IMR-90 (cell line): ENCODE measurements around the gene TBCK. TPM values are rescaled to one million over a fixed set of nuclear protein-coding genes. Genes with fewer than 3 reads are reported as not detected.

ENCODE experiments used
- ATAC-seq: fragments of 200-7000 bp; cut with Tn5 transposase; 2 replicates; pipeline ENCODE4 v1.9.1; 2020; ENCODE audit warnings: low read depth, mild to moderate bottlenecking, moderate library complexity
- BruUV-seq: library from RNA; stranded (reverse); fragments of 400-500 nt; replicated peaks from 2 replicates; lab custom pipeline; 2021; lab: Mats Ljungman, UMichigan
- CTCF ChIA-PET: fragments of 300-600 bp; formaldehyde crosslinking; extraction: SDS; loops from one replicate; lab custom pipeline; 2021; ENCODE audit warnings: antibody characterized with exemption; lab: Yijun Ruan, JAX
- POLR2A ChIA-PET: fragments of 300-600 bp; sonication (Branson Sonifier 250); formaldehyde crosslinking; loops from one replicate; lab custom pipeline; 2022; ENCODE audit warnings: antibody characterized with exemption; ENCODE audit not compliant: unreplicated experiment; lab: Charles Lee
- DNase-seq: peaks from one replicate; pipeline ENCODE4 v3.0.0; 2013
- H2AFZ ChIP-seq: replicated peaks from 2 replicates; pipeline ENCODE3; 2013; ENCODE audit warnings: low read length, mild to moderate bottlenecking; ENCODE audit not compliant: poor library complexity
- H2AK5ac ChIP-seq: 2 replicates; pipeline ENCODE4 v1.6.1; 2013; ENCODE audit warnings: low read depth, low read length, inconsistent platforms
- H2AK9ac ChIP-seq: replicated peaks from 2 replicates; pipeline ENCODE3; 2013; ENCODE audit warnings: mild to moderate bottlenecking, low read depth, low read length, moderate library complexity; ENCODE audit not compliant: poor library complexity
- H2BK120ac ChIP-seq: 2 replicates; pipeline ENCODE4 v1.6.1; 2013; ENCODE audit warnings: low read depth, low read length, inconsistent platforms
- H2BK15ac ChIP-seq: 3 replicates; pipeline ENCODE4 v1.6.1; 2013; ENCODE audit warnings: low read depth, low read length, inconsistent platforms
- H2BK20ac ChIP-seq: 2 replicates; pipeline ENCODE4 v1.6.1; 2013; ENCODE audit warnings: low read depth, mild to moderate bottlenecking, inconsistent platforms, low read length, moderate library complexity
- H2BK5ac ChIP-seq: 2 replicates; pipeline ENCODE4 v1.6.1; 2013; ENCODE audit warnings: mild to moderate bottlenecking, low read depth, low read length, inconsistent platforms; ENCODE audit not compliant: poor library complexity, severe bottlenecking
- H3K14ac ChIP-seq: replicated peaks from 2 replicates; pipeline ENCODE4 v1.6.1; 2013; ENCODE audit warnings: low read depth, low read length, inconsistent platforms
- H3K18ac ChIP-seq: 2 replicates; pipeline ENCODE4 v1.6.1; 2013; ENCODE audit warnings: low read depth, low read length, control low read depth
- H3K23ac ChIP-seq: 2 replicates; pipeline ENCODE4 v1.6.1; 2013; ENCODE audit warnings: low read depth, low read length, inconsistent platforms
- H3K27ac ChIP-seq: 2 replicates; pipeline ENCODE4 v1.5.1; 2013; ENCODE audit warnings: mild to moderate bottlenecking, control low read depth, low read length; ENCODE audit not compliant: insufficient read depth
- H3K27me3 ChIP-seq: 2 replicates; pipeline ENCODE4 v1.6.1; 2013; ENCODE audit warnings: low read length; ENCODE audit not compliant: control insufficient read depth, insufficient read depth
- H3K36me3 ChIP-seq: 2 replicates; pipeline ENCODE4 v1.6.1; 2013; ENCODE audit warnings: low read length, mixed read lengths; ENCODE audit not compliant: control insufficient read depth, insufficient read depth
- H3K4ac ChIP-seq: 2 replicates; pipeline ENCODE4 v1.6.1; 2013; ENCODE audit warnings: low read depth, low read length, inconsistent platforms
- H3K4me1 ChIP-seq: 2 replicates; pipeline ENCODE4 v1.6.1; 2013; ENCODE audit warnings: low read length, mixed read lengths; ENCODE audit not compliant: control insufficient read depth, insufficient read depth
- H3K4me2 ChIP-seq: 2 replicates; pipeline ENCODE4 v1.6.1; 2013; ENCODE audit warnings: low read depth, mild to moderate bottlenecking, control low read depth, low read length, moderate library complexity
- H3K4me3 ChIP-seq: 2 replicates; pipeline ENCODE4 v1.5.1; 2013; ENCODE audit warnings: low read depth, mild to moderate bottlenecking, control low read depth, low read length, moderate library complexity; ENCODE audit not compliant: insufficient read depth
- H3K56ac ChIP-seq: 2 replicates; pipeline ENCODE4 v1.6.1; 2013; ENCODE audit warnings: low read length, inconsistent platforms; ENCODE audit not compliant: insufficient read depth; ENCODE audit errors: extremely low read depth
- H3K79me1 ChIP-seq, 2 experiments: 2 replicates each; pipeline ENCODE4 v1.6.1; 2013; ENCODE audit warnings: low read length in 2 of 2, inconsistent platforms in 1 of 2, low read depth in 1 of 2
- H3K9ac ChIP-seq: 2 replicates; pipeline ENCODE4 v1.6.1; 2013; ENCODE audit warnings: low read depth, low read length, control low read depth
- H3K9me1 ChIP-seq: 2 replicates; pipeline ENCODE4 v1.6.1; 2013; ENCODE audit warnings: low read length, inconsistent platforms; ENCODE audit not compliant: insufficient read depth
- H3K9me3 ChIP-seq: 2 replicates; pipeline ENCODE4 v1.6.1; 2013; ENCODE audit warnings: low read length; ENCODE audit not compliant: control insufficient read depth, insufficient read depth
- H4K20me1 ChIP-seq: 2 replicates; pipeline ENCODE4 v1.6.1; 2013; ENCODE audit warnings: low read length, inconsistent platforms; ENCODE audit not compliant: insufficient read depth
- H4K5ac ChIP-seq: 2 replicates; pipeline ENCODE4 v1.6.1; 2013; ENCODE audit warnings: mild to moderate bottlenecking, low read depth, low read length, control low read depth
- H4K8ac ChIP-seq, 2 experiments: 2 replicates each; pipeline ENCODE4 v1.6.1; 2013; ENCODE audit warnings: low read depth in 2 of 2, low read length in 2 of 2, control low read depth in 1 of 2, inconsistent platforms in 1 of 2
- H4K91ac ChIP-seq: 2 replicates; pipeline ENCODE4 v1.6.1; 2013; ENCODE audit warnings: low read depth, low read length, inconsistent platforms; ENCODE audit not compliant: insufficient read depth
- BHLHE40 ChIP-seq: fragments of 150-350 bp; IDR thresholded peaks from 2 replicates; pipeline ENCODE4 v1.6.1; 2016; ENCODE audit warnings: mild to moderate bottlenecking, low read depth, low read length
- CEBPB ChIP-seq: IDR thresholded peaks from 2 replicates; pipeline ENCODE4 v1.6.1; 2012; ENCODE audit warnings: low read depth, low read length, improper control_type of control experiment
- CHD1 ChIP-seq: IDR thresholded peaks from 2 replicates; pipeline ENCODE4 v1.6.1; 2012; ENCODE audit warnings: low read depth, low read length, improper control_type of control experiment
- CTCF ChIP-seq: conservative IDR thresholded peaks from 2 replicates; pipeline ENCODE4 v1.5.1; 2012; ENCODE audit warnings: mild to moderate bottlenecking, low read depth, low read length, improper control_type of control experiment
- ELK1 ChIP-seq: fragments of 150-350 bp; IDR thresholded peaks from 2 replicates; pipeline ENCODE4 v1.6.1; 2016; ENCODE audit warnings: low read depth, mild to moderate bottlenecking, low read length, moderate library complexity, borderline replicate concordance
- FOS ChIP-seq: fragments of 150-350 bp; IDR thresholded peaks from 2 replicates; pipeline ENCODE4 v1.6.1; 2016; ENCODE audit warnings: low read depth, low read length
- MAFK ChIP-seq: IDR thresholded peaks from 2 replicates; pipeline ENCODE4 v1.6.1; 2012; ENCODE audit warnings: low read depth, low read length, improper control_type of control experiment
- MAZ ChIP-seq: IDR thresholded peaks from 2 replicates; pipeline ENCODE4 v1.6.1; 2012; ENCODE audit warnings: low read depth, mild to moderate bottlenecking, low read length, improper control_type of control experiment, moderate library complexity, borderline replicate concordance
- NFE2L2 ChIP-seq: fragments of 150-350 bp; IDR thresholded peaks from 2 replicates; pipeline ENCODE4 v1.6.1; 2016; ENCODE audit warnings: low read depth, mild to moderate bottlenecking, low read length
- RAD21 ChIP-seq: IDR thresholded peaks from 2 replicates; pipeline ENCODE4 v1.6.1; 2012; ENCODE audit warnings: low read length, improper control_type of control experiment
- RCOR1 ChIP-seq: IDR thresholded peaks from 2 replicates; pipeline ENCODE4 v1.6.1; 2012; ENCODE audit warnings: mild to moderate bottlenecking, low read length, improper control_type of control experiment; ENCODE audit not compliant: insufficient replicate concordance
- RFX5 ChIP-seq: IDR thresholded peaks from 2 replicates; pipeline ENCODE4 v1.8.0; 2012; ENCODE audit warnings: low read depth, mild to moderate bottlenecking, low read length, moderate library complexity
- WGBS, 2 experiments: methylation state at CpG; one replicate each; pipeline versions ENCODE4 v1.1.5 to v1.1.7; 2013; ENCODE audit warnings: missing lambda C conversion rate in 2 of 2; ENCODE audit not compliant: insufficient read length in 1 of 2; ENCODE audit errors: extremely low coverage in 2 of 2; 5-methylcytosine and 5-hydroxymethylcytosine counted together
- dilution Hi-C: fragments of 300-500 bp; cut with HindIII; formaldehyde crosslinking; loops from one replicate; pipeline ENCODE4 v1.14.3; 2018; ENCODE audit warnings: low sequenced_read_pairs; ENCODE audit not compliant: unreplicated experiment
- in situ Hi-C: fragments of 300-500 bp; cut with MboI; formaldehyde crosslinking; loops from 3 replicates; pipeline ENCODE4 v1.14.3; 2019; ENCODE audit warnings: low sequenced_read_pairs, inconsistent platforms, mixed read lengths
- intact Hi-C: fragments of 100-400 bp; cut with micrococcal nuclease; formaldehyde crosslinking; loops from 2 replicates; pipeline ENCODE4 v1.10.0; 2022
- polyA plus RNA-seq, 3 experiments: library from polyadenylated mRNA; depleted of rRNA; stranded (reverse); fragments of >200 nt; gene quantifications; 2 replicates each; pipeline ENCODE4 v1.2.3, GENCODE V29; 2012; ENCODE audit warnings: low replicate concordance in 1 of 3
- total RNA-seq: library from RNA; depleted of rRNA; stranded (reverse); fragments of >200 nt; gene quantifications from 2 replicates; pipeline ENCODE4 v1.2.3, GENCODE V29; 2012
- TF ChIP-seq, protein P1 (sequence below): fragments of 150-350 bp; IDR thresholded peaks from 2 replicates; pipeline ENCODE4 v1.6.1; 2017; ENCODE audit warnings: mild to moderate bottlenecking, antibody characterized with exemption, low read length, low read depth

Gene TBCK
- total and polyA plus RNA-seq, 2 of the 4 experiments (the other 2 are of a cell fraction) = 10.7 to 29.9 TPM

- no TSS peak for BruUV-seq
- TF ChIP-seq CEBPB = no peak
- TF ChIP-seq RAD21 = no peak
- no peak for TF ChIP-seq BHLHE40
- no peak for TF ChIP-seq FOS
- TF ChIP-seq MAZ = no peak
- TF ChIP-seq ELK1 = no peak
- TF ChIP-seq, protein P1, sequence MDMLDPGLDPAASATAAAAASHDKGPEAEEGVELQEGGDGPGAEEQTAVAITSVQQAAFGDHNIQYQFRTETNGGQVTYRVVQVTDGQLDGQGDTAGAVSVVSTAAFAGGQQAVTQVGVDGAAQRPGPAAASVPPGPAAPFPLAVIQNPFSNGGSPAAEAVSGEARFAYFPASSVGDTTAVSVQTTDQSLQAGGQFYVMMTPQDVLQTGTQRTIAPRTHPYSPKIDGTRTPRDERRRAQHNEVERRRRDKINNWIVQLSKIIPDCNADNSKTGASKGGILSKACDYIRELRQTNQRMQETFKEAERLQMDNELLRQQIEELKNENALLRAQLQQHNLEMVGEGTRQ = no peak
- TF ChIP-seq CTCF = no peak
- no peak for TF ChIP-seq RCOR1
- no peak for TF ChIP-seq MAFK
- no peak for TF ChIP-seq RFX5
- TF ChIP-seq CHD1 = no peak
- no peak for TF ChIP-seq NFE2L2
- Histone ChIP-seq H2AK9ac (no peak overlapping the region), H4K20me1 (no peaks in the 10 kb centered on the region), H3K18ac (no peak overlapping the region), H3K9me3 (no peaks in the 10 kb centered on the region), H3K4me3 (no peak overlapping the region), H3K9ac (no peak overlapping the region), H3K9me1 (no peaks in the 10 kb centered on the region), H4K91ac (no peak overlapping the region), H2BK20ac (no peak overlapping the region), H3K79me1 (peaks cover 0 to 9% of the 10 kb centered on the region in 2 experiments; a peak in 3 of 4 replicates), H3K27me3 (no peaks in the 10 kb centered on the region), H2BK5ac (no peak overlapping the region), H3K4me1 (peaks cover 2% of the 10 kb centered on the region; the same call in 1 of the 2 replicates), H4K5ac (no peak overlapping the region), H4K8ac (no peak overlapping the region), H2AFZ (no peak overlapping the region), H3K56ac (no peak overlapping the region), H3K27ac (no peak overlapping the region), H2AK5ac (no peak overlapping the region), H3K14ac (no peak overlapping the region), H2BK120ac (no peak overlapping the region), H3K23ac (no peak overlapping the region), H3K4me2 (no peak overlapping the region), H2BK15ac (no peak overlapping the region), H3K4ac (no peak overlapping the region), H3K36me3 (peaks cover 5% of the 10 kb centered on the region; the same call in 1 of the 2 replicates)
- ATAC-seq (no peak), DNase-seq (no peak)
- CTCF ChIA-PET = interaction anchor here (0.6 kb wide), 1 partner anchor 99 kb away, joined by 4 read pairs; no protein-coding TSS in a partner anchor
- POLR2A ChIA-PET = no interaction called here
- WGBS, 2 experiments = no CpG with 5 or more reads among the region's 1 CpG
- dilution Hi-C loops (no loop called here), in situ Hi-C loops (no loop called here), intact Hi-C loops (no loop called here)
Measured at GRCh38 chr4:106270736-106271135, 45.3 kb downstream of the TBCK start.
